HepG2 (cell line): ENCODE results near the gene COG1. TPM values are rescaled to one million over a fixed set of nuclear protein-coding genes. Genes with fewer than 3 reads are reported as not detected.
A peak's percentile ranks its signal among the peaks of the same experiment; 100 is the strongest.

Experiments used
- ELF3 ChIP-seq: IDR thresholded peaks from 2 replicates; pipeline ENCODE4 v1.6.1; 2016; ENCODE audit warnings: missing genetic modification reagents, missing compliant biosample characterization
- FOSL2 ChIP-seq: sonication (generic); formaldehyde crosslinking; IDR thresholded peaks from 2 replicates; pipeline ENCODE4 v1.4.0; 2020; ENCODE audit warnings: missing genetic modification reagents
- FOXK1 ChIP-seq: sonication (generic); formaldehyde crosslinking; IDR thresholded peaks from 2 replicates; pipeline ENCODE4 v1.4.0; 2020; ENCODE audit warnings: low read depth, missing genetic modification reagents, borderline replicate concordance
- GMEB2 ChIP-seq: IDR thresholded peaks from 2 replicates; pipeline ENCODE4 v1.6.1; 2016; ENCODE audit warnings: missing biosample characterization, missing genetic modification reagents, low read depth
- HCFC1 ChIP-seq: fragments of 150-350 bp; IDR thresholded peaks from 2 replicates; pipeline ENCODE4 v1.6.1; 2014; ENCODE audit warnings: low read depth, low read length
- MXI1 ChIP-seq: IDR thresholded peaks from 3 replicates; pipeline ENCODE4 v1.6.1; 2012; ENCODE audit warnings: low read depth, low read length, inconsistent platforms, borderline replicate concordance
- MYPOP ChIP-seq: sonication (generic); formaldehyde crosslinking; IDR thresholded peaks from 2 replicates; pipeline ENCODE4 v1.8.1; 2023; ENCODE audit warnings: mild to moderate bottlenecking, moderate library complexity, missing genetic modification reagents
- NR2C2 ChIP-seq: sonication (generic); formaldehyde crosslinking; IDR thresholded peaks from 2 replicates; pipeline ENCODE4 v1.4.0; 2020; ENCODE audit warnings: missing genetic modification reagents, mild to moderate bottlenecking, moderate library complexity, borderline replicate concordance
- STAT6 ChIP-seq: sonication (generic); formaldehyde crosslinking; IDR thresholded peaks from 2 replicates; pipeline ENCODE4 v1.4.0; 2020; ENCODE audit warnings: missing genetic modification reagents, mild to moderate bottlenecking, borderline replicate concordance
- TAF1 ChIP-seq: sonication (generic); formaldehyde crosslinking; IDR thresholded peaks from 2 replicates; pipeline ENCODE4 v1.4.0; 2020; ENCODE audit warnings: missing genetic modification reagents
- YEATS2 ChIP-seq: sonication (generic); formaldehyde crosslinking; IDR thresholded peaks from 2 replicates; pipeline ENCODE4 v1.4.0; 2020; ENCODE audit warnings: missing genetic modification reagents, borderline replicate concordance
- ZFP1 ChIP-seq: IDR thresholded peaks from 2 replicates; pipeline ENCODE4 v1.6.1; 2016
- ZFX ChIP-seq: sonication (generic); formaldehyde crosslinking; IDR thresholded peaks from 2 replicates; pipeline ENCODE4 v1.4.0; 2020; ENCODE audit warnings: mild to moderate bottlenecking, low read depth, missing genetic modification reagents, moderate library complexity
- ZNF362 ChIP-seq: sonication (generic); formaldehyde crosslinking; IDR thresholded peaks from 2 replicates; pipeline ENCODE4 v1.4.0; 2020; ENCODE audit warnings: missing genetic modification reagents, mild to moderate bottlenecking, borderline replicate concordance
- ZNF383 ChIP-seq: sonication (generic); formaldehyde crosslinking; IDR thresholded peaks from 2 replicates; pipeline ENCODE4 v1.4.0; 2020; ENCODE audit warnings: missing genetic modification reagents, mild to moderate bottlenecking, borderline replicate concordance
- ZNF687 ChIP-seq: sonication (generic); formaldehyde crosslinking; IDR thresholded peaks from 2 replicates; pipeline ENCODE4 v1.5.1; 2020; ENCODE audit warnings: mild to moderate bottlenecking, missing genetic modification reagents, moderate library complexity
- ZNF780A ChIP-seq: sonication (generic); formaldehyde crosslinking; IDR thresholded peaks from 2 replicates; pipeline ENCODE4 v1.8.0; 2022; ENCODE audit warnings: mild to moderate bottlenecking, missing genetic modification reagents, moderate library complexity
- polyA plus RNA-seq, 8 experiments: library from polyadenylated mRNA; depleted of rRNA in 3 of 8; stranded (reverse) in 7 of 8; unstranded in 1 of 8; fragments of >200 nt; fragmentation: Illumina TruSeq in 4 of 8; extraction: Trizol in 4 of 8; gene quantifications; 2 replicates each; pipeline versions ENCODE4 v1.2.1 to v1.2.3, GENCODE V29; 2011 to 2016; ENCODE audit warnings: low read depth in 4 of 8, missing spikeins in 1 of 8, mixed read lengths in 1 of 8; ENCODE audit not compliant: insufficient read depth in 1 of 8
- total RNA-seq, 5 experiments: library from RNA; depleted of rRNA; stranded (reverse); fragments of >200 nt; fragmentation: Illumina TruSeq; extraction: Trizol; gene quantifications; 2 replicates each; pipeline ENCODE4 v1.2.3, GENCODE V29; 2016; ENCODE audit warnings: low read depth in 1 of 5

The COG1 gene
- total and polyA plus RNA-seq, 2 of the 13 experiments (the other 11 are each of a cell fraction or from before 2014, with no cell fraction given) = 36.6 to 39.7 TPM

GRCh38 chr17:73156166-73156840 is 36.6 kb upstream of the COG1 start (continued):
- TF ChIP-seq ZNF687 (CRISPR knock-in tag) (peak; percentile 65), FOSL2 (CRISPR knock-in tag) (peak; percentile 24; the same call in 1 of the 2 replicates), FOXK1 (CRISPR knock-in tag) (no peak), TAF1 (CRISPR knock-in tag) (no peak), MYPOP (no peak), ZNF383 (no peak), NR2C2 (CRISPR knock-in tag) (no peak), ZNF362 (CRISPR knock-in tag) (no peak), GMEB2 (CRISPR knock-in tag) (no peak), HCFC1 (peak; percentile 10; the same call in 1 of the 2 replicates), YEATS2 (CRISPR knock-in tag) (peak; percentile 59; the same call in 1 of the 2 replicates), STAT6 (CRISPR knock-in tag) (no peak), ZNF780A (CRISPR knock-in tag) (no peak), ELF3 (peak; percentile 71), ZFX (peak; percentile 70; the same call in 1 of the 2 replicates), MXI1 (0 out of 3 replicates have a peak, but pooled peaks have one; percentile 17), ZFP1 (CRISPR knock-in tag) (0 out of 2 replicates have a peak, but pooled peaks have one; percentile 25)
